KMS-11 (cell line): Measurements from ENCODE around the gene HSP90AA1.
"Not testable (repeated sequence)": the region's sequence is repeated elsewhere in the genome, so short reads cannot be mapped to it uniquely, and the experiment has no call there.

ENCODE experiments used
- H2AFZ ChIP-seq: fragments of 200-600 bp; sonication (generic); 2 replicates; pipeline ENCODE4 v1.6.1; 2016; ENCODE audit warnings: antibody characterized with exemption, mixed run types, low read depth
- H3K27ac ChIP-seq: fragments of 200-600 bp; sonication (generic); 2 replicates; pipeline ENCODE4 v1.6.1; 2016; ENCODE audit warnings: mild to moderate bottlenecking, mixed run types
- H3K27me3 ChIP-seq: fragments of 200-600 bp; sonication (generic); 2 replicates; pipeline ENCODE4 v1.6.1; 2017; ENCODE audit warnings: mild to moderate bottlenecking, low read depth, mixed run types, moderate library complexity; ENCODE audit not compliant: insufficient read depth
- H3K36me3 ChIP-seq: fragments of 200-600 bp; sonication (generic); 2 replicates; pipeline ENCODE4 v1.6.1; 2017; ENCODE audit warnings: mild to moderate bottlenecking, mixed run types; ENCODE audit not compliant: insufficient read depth
- H3K4me1 ChIP-seq: fragments of 200-600 bp; sonication (generic); 2 replicates; pipeline ENCODE4 v1.6.1; 2016; ENCODE audit warnings: mild to moderate bottlenecking, low read depth, mixed run types; ENCODE audit not compliant: poor library complexity, severe bottlenecking
- H3K4me2 ChIP-seq: fragments of 200-600 bp; sonication (generic); 2 replicates; pipeline ENCODE4 v1.7.0; 2016; ENCODE audit warnings: mild to moderate bottlenecking, mixed run types
- H3K4me3 ChIP-seq: fragments of 200-600 bp; sonication (generic); IDR thresholded peaks from 2 replicates; pipeline ENCODE4 v1.6.1; 2017; ENCODE audit warnings: low read depth, low read length, mixed read lengths; ENCODE audit not compliant: insufficient read depth
- H3K79me2 ChIP-seq: fragments of 200-600 bp; sonication (generic); 2 replicates; pipeline ENCODE4 v1.6.1; 2016; ENCODE audit warnings: low read depth, mixed run types; ENCODE audit not compliant: insufficient read depth
- H3K9ac ChIP-seq: fragments of 200-600 bp; sonication (generic); 2 replicates; pipeline ENCODE4 v1.6.1; 2016; ENCODE audit warnings: mild to moderate bottlenecking, mixed run types
- H4K20me1 ChIP-seq: fragments of 200-600 bp; sonication (generic); 2 replicates; pipeline ENCODE4 v1.6.1; 2016; ENCODE audit warnings: mild to moderate bottlenecking, mixed run types; ENCODE audit not compliant: insufficient read depth
- TF ChIP-seq, protein P1 (sequence below): fragments of 200-600 bp; sonication (generic); conservative IDR thresholded peaks from 2 replicates; pipeline ENCODE4 v1.6.1; 2017; ENCODE audit warnings: low read depth, mild to moderate bottlenecking, antibody characterized with exemption, low read length, moderate library complexity, mixed read lengths

HSP90AA1 gene

DNA sequence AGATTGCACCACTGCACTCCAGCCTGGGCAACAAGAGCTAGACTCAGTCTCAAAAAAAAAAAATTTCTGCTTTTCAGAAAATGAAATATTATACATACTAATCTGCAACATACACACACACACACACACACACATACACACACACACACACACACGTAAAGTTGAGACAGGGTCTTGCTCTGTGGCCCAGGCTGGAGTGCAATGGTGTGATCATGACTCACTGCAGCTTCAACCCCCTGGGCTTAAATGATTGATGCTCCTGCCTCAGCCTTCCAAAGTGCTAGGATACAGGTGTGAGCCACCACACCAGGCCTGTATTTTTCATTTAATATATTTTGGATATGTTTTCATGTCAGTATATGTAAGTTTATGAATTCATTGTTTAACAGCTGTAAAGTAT lies 34.0 kb upstream of the HSP90AA1 start:
- H3K9ac ChIP-seq = no peak overlapping the region
- no peak overlapping the region for H3K4me2 ChIP-seq
- H3K4me1 ChIP-seq = no peaks in the 10 kb centered on the region
- H2AFZ ChIP-seq = no peak overlapping the region
- no peak overlapping the region for H3K4me3 ChIP-seq
- no peaks in the 10 kb centered on the region for H4K20me1 ChIP-seq
- TF ChIP-seq, protein P1, sequence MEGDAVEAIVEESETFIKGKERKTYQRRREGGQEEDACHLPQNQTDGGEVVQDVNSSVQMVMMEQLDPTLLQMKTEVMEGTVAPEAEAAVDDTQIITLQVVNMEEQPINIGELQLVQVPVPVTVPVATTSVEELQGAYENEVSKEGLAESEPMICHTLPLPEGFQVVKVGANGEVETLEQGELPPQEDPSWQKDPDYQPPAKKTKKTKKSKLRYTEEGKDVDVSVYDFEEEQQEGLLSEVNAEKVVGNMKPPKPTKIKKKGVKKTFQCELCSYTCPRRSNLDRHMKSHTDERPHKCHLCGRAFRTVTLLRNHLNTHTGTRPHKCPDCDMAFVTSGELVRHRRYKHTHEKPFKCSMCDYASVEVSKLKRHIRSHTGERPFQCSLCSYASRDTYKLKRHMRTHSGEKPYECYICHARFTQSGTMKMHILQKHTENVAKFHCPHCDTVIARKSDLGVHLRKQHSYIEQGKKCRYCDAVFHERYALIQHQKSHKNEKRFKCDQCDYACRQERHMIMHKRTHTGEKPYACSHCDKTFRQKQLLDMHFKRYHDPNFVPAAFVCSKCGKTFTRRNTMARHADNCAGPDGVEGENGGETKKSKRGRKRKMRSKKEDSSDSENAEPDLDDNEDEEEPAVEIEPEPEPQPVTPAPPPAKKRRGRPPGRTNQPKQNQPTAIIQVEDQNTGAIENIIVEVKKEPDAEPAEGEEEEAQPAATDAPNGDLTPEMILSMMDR = no peak
- H3K27me3 ChIP-seq = no peaks in the 10 kb centered on the region
- H3K79me2 ChIP-seq = no peaks in the 10 kb centered on the region
- no peaks in the 10 kb centered on the region for H3K36me3 ChIP-seq
- no peak overlapping the region for H3K27ac ChIP-seq

DNA sequence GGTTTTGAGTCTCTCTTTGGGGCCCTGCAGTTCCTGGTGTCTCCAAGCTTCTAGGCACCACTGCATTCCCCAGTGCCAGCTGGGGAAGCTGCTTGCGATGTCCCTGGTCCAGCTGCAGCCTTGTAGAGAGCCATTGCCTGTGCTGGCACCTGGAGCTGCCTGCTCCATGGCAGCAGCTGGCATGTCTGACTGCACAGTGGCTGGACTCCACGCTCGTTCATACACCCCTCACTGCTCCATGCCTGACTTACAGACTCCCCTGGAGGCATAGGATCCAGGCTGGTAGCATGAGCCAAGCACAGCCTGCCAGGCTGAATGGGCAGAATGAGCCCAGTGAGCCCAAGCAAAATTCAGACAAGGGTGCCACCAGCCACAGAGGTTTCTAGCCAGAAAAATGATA lies 31.0 kb upstream of the HSP90AA1 start:
- H3K36me3 ChIP-seq = no peaks in the 10 kb centered on the region
- H3K9ac ChIP-seq = no peak overlapping the region
- TF ChIP-seq, protein P1 = no peak
- H3K27me3 ChIP-seq = no peaks in the 10 kb centered on the region
- H3K4me2 ChIP-seq = no peak overlapping the region
- H3K27ac ChIP-seq = no peak overlapping the region
- no peak overlapping the region for H3K4me3 ChIP-seq
- H4K20me1 ChIP-seq = no peaks in the 10 kb centered on the region
- no peaks in the 10 kb centered on the region for H3K79me2 ChIP-seq
- no peak overlapping the region for H2AFZ ChIP-seq
- no peaks in the 10 kb centered on the region for H3K4me1 ChIP-seq

DNA sequence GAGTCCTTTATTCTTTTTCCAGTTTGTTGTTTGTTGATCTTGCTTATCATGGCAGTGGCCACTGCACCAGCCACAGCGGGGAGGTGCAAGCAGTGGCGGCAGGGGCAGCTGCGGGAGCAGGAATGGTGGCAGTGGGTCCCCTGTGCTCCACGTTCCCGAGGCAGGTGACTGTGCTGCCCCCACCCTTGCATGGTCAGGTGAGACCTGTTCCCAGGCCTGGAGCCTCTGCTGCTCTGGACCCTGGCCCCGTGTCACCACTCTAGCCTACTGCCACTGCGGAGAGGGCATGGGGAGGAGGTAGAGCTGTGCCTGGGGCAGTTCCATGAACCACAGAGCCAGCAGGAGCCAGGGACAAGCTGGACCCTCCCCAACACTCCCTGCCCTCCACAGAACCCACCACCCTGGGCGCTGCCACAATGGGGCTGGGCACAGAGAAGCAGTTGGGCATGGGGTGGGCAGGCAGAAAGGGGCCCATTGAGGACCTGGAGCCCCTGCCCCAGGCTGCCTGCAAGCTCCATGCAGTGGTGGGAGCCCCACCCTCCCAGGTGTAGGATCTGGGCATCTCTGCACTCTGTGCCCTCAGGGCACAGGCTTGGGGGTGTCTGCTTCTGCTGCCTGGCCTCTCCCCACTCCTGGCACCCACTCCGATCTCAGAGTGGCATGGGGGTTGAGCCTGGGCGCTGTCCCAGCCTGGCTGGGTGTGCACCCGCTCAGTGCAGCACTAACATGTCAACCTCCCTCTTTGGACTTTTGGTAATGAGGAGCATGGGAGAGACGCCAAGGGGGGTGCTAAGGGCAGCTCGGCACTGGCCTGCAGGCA lies 29.7 kb upstream of the HSP90AA1 start:
- Histone ChIP-seq H3K27me3 (no peaks in the 10 kb centered on the region), H3K4me2 (no peak overlapping the region), H4K20me1 (no peaks in the 10 kb centered on the region), H3K36me3 (no peaks in the 10 kb centered on the region), H3K4me3 (no peak overlapping the region), H2AFZ (no peak overlapping the region), H3K9ac (no peak overlapping the region), H3K4me1 (no peaks in the 10 kb centered on the region), H3K79me2 (no peaks in the 10 kb centered on the region), H3K27ac (no peak overlapping the region)
- TF ChIP-seq, protein P1 = no peak

DNA sequence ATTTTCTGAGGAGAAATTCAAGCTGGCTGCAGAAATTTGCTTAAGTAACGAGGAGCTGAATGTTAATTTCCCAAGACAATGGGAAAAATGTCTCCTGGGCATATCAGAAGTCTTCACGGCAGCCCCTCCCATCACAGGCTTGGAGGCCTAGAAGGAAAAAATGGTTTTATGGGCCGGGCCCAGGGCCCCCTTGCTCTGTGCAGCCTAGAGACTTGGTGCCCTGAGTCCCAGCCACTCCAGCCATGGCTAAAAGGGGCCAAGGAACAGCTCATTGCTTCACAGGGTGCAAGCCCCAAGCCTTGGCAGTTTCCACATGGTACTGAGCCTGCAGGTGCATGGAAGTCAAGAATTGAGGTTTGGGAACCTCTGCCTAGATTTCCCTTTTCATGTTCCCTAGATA lies 24.3 kb upstream of the HSP90AA1 start:
- H3K4me2 ChIP-seq = no peak overlapping the region
- H4K20me1 ChIP-seq = no peaks in the 10 kb centered on the region
- no peaks in the 10 kb centered on the region for H3K4me1 ChIP-seq
- no peak overlapping the region for H2AFZ ChIP-seq
- no peak overlapping the region for H3K9ac ChIP-seq
- no peak overlapping the region for H3K4me3 ChIP-seq
- H3K27me3 ChIP-seq = no peaks in the 10 kb centered on the region
- no peaks in the 10 kb centered on the region for H3K79me2 ChIP-seq
- H3K27ac ChIP-seq = no peak overlapping the region
- H3K36me3 ChIP-seq = no peaks in the 10 kb centered on the region
- TF ChIP-seq, protein P1 = no peak

DNA sequence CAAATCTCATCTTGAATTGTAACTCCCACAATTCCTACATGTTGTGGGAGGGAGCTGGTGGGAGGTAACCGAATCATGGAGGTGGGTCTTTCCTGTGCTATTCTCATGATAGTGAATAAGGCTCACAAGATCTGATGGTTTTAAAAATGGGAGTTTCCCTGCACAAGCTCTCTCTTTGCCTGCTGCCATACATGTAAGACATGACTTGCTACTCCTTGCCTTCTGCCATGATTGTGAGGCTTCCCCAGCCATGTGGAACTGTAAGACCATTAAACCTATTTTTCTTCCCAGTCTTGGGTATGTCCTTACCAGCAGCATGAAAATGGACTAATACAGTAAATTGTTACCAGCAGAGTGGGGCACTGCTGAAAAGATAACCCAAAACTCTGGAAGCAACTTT lies 22.5 kb upstream of the HSP90AA1 start:
- not testable (repeated sequence) for H3K4me3 ChIP-seq, H3K79me2 ChIP-seq, H3K27ac ChIP-seq, H2AFZ ChIP-seq, H3K36me3 ChIP-seq, H3K9ac ChIP-seq, H3K27me3 ChIP-seq, H3K4me1 ChIP-seq, H3K4me2 ChIP-seq, H4K20me1 ChIP-seq
